ENCODE data around the gene NOL9.

The NOL9 gene

DNA sequence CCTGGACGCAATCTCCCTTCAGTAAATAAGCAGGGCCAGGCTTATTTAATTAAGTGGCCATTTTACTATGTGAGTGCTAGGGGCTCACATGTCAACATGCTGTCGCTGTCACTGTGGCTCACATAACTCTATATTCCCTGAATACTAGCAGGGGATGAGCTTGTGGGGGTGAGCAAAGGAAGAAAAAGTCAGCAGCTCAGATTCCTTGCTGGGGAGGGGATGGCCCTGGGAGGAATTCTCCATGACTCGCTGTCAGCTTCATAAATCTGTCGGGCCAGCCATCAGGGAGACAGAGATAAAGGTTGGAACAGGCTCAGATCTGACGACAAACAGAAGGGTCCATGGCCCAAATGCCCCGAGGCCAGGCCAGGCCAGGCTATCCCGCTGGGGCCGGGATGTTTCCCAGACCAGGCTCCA, 36.9 kb downstream of the NOL9 start:
- DNase-seq, result no peak

DNA sequence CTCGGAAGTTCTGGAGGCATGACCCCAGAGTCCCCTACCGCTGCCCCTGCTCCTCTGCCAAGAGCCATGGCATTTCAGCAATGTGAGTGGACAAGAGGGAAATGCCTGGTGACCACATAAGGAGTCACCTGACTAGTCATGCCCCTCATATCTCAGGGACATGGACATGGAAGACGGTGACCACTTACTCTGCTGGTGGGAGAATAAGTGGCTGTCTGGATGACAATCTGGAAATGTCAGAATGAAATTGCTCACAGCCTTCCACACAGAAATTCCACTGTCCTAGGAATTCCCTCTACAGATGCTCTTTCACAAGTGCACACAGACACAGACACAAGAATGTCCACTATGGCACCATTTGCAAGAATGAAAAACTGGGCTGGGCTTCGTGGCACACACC, 38.5 kb downstream of the NOL9 start:
- no peak for DNase-seq

- DNase-seq, result no peak
These were observed 41.0 kb downstream of the NOL9 start for GRCh38 chr1:6513320-6513801.

- DNase-seq, result no peak
These were observed 41.4 kb downstream of the NOL9 start for GRCh38 chr1:6512908-6513280.

DNA sequence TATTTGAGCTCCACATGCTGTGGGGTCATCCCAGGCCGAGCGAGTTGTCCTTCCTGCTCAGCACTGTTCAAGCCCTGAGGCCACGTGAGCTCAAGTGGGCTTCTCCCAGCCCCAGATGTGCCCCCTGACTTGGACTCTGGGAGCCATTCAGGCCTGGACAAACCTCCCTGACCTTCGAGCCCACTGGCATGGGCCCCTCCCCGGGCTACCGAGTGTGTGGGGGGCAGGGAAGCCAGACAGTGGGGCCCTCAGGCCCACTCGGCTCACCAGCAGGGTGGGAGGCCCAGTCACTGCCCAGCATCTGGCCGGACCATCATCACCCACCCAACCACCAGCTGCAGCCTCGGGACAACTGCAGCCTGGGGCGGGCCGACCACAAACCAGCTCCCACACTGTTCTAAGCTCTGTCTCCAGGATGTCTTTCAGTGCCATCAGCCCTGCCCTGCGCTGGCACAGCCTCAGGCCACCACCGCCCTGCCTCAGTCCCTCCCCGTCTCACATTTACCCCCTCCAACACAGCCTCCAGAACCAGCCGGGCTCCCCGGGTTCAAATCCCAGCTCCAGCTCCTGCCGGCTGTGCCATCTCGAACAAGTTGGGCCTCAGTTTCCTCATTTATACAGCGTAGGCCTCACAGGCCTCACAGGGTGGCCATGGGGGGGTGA, 41.9 kb downstream of the NOL9 start:
- no peak for DNase-seq

DNA sequence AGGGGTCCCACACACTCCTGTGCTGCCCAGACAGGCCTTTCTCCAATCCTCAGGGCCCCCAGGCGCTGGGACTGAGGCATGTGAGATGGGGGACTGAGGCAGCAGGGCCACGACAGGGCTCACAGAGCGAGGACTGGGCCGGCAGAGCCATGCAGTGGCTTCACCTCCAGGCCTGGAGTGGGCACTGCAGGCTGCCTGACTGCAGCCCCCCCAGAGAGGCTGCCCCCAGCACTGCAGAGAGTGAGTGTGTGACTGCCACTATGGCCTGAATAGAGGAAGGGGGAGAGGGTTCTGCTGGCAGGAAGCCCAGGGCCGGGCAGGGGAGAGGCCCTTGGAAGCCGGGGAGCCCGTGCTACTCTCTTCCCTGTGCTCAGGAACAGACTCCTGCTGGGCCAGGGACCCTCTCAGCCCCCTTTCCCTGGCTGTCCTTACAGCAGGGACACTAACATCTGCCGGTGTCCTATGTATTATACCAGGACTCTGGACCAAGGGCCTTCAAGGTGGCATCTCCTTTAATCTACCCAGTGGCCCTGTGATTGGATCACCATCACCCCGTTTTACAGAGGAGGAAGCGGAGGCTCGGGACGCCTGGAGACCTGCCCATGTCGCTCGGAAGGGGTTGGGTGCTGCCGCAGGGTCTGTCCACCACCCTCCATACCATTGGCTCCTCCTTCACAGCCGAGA, 42.6 kb downstream of the NOL9 start:
- no peak for DNase-seq

DNA sequence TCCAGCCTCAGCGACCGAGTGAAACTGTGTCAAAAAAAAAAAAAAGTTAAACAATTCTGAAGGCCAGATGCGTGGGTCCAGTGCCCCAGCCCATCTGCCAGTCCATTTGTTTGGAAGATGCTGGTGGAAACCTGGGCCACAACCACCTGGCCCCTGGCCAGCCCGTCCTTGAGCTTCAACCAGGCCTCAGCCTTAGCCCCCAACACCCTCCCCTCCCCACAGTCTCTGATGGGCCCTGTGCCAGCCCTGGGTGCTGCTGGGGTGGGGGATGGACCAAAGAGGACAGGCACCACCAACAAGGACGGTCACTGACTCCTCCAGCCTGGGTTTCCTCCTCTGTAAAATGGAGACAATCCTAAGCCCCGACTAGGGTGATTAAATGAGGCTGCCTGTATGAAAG, 43.3 kb downstream of the NOL9 start:
- DNase-seq, result no peak

- no peak for DNase-seq
These were observed 43.8 kb downstream of the NOL9 start for GRCh38 chr1:6510493-6510892.

DNA sequence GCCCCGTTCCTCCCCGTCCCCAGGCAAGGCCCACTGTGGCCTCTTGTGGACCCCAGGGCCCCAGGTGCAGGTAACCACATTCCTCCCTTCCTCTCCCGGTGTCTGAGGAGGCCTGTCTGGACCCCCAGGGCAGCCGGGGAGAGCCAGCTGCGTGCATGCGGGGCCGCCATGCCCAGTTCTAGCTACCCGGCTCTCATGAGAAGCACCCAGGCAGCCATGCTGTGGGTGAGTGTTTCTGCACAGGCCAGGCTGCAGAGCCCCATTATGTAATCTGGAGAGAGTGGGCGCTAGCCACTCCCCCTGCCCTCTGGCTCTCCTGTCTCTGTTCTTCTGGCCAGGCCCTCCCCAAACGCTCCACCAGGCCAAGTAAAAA, 44.4 kb downstream of the NOL9 start:
- no peak for DNase-seq

- no peak for DNase-seq
These were observed 44.9 kb downstream of the NOL9 start for GRCh38 chr1:6509220-6509918.

DNA sequence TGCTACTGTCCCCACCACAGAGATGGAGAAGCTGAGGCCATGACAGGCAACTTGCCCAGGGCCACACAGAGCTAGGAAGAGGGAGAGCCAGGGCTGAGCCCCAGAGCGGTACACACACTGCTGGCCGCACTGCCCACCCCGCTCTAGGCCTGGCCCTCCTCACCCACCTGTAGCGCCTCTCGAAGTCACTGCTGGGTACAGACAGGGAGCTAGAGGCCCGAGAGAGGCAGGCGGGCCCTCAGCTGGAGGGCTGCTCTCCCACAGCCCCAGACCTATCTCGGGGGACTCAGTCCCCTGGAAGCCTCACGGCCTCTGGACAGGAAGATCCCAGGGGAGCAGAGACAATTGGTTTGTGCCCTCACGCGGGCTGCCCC, 45.5 kb downstream of the NOL9 start:
- DNase-seq, result no peak

GRCh38 chr1:6508154-6508815, 46.0 kb downstream of the NOL9 start:
- no peak for DNase-seq

GRCh38 chr1:6507461-6507911, 46.8 kb downstream of the NOL9 start:
- no peak for DNase-seq

- no peak for DNase-seq
These were observed 47.3 kb downstream of the NOL9 start for GRCh38 chr1:6507037-6507428.

DNA sequence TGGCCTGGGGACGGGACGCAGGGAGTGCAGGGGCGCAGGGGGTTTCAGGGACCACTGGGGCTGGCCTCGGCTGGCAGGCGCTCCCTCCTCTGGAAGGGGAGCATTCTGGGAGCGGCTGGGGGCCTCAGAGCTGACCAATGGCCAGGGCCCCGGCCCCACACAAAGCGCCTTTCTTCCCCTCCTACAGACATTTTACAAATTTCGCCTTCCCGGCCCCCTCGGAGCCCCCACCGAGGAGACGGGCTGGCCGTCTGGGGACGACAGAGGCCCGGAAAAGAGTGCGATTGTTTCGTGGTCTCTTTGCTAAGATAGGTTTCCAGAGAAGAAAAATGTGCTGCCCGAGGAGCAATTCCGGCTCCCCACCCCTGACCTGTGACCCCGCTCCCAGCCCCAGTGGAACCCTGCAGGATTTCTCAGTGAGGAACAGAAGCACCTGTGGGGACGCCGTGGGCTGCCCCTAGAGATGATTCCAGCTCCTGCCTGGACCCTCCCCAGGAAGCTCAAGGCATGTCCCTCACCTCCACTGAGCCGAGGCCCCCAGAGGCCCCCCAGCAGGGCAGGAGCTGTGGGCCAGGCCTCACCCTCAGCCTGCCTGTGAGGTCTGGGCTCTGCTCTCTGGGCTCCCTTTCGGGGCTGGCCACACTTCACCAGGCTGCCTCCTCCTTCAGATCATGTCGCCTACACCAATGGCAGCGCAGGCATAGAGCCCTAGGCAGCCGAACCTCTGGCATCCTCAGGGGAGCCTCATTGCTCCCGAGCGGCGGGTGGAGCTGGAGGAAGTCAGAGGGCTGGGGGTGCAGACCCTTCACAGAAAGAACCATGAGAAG, 47.9 kb downstream of the NOL9 start:
- DNase-seq, result no peak

- DNase-seq, result no peak
These were observed 48.7 kb downstream of the NOL9 start for GRCh38 chr1:6505367-6506209.

- no peak for DNase-seq
These were observed 49.4 kb downstream of the NOL9 start for GRCh38 chr1:6504887-6505286.

DNA sequence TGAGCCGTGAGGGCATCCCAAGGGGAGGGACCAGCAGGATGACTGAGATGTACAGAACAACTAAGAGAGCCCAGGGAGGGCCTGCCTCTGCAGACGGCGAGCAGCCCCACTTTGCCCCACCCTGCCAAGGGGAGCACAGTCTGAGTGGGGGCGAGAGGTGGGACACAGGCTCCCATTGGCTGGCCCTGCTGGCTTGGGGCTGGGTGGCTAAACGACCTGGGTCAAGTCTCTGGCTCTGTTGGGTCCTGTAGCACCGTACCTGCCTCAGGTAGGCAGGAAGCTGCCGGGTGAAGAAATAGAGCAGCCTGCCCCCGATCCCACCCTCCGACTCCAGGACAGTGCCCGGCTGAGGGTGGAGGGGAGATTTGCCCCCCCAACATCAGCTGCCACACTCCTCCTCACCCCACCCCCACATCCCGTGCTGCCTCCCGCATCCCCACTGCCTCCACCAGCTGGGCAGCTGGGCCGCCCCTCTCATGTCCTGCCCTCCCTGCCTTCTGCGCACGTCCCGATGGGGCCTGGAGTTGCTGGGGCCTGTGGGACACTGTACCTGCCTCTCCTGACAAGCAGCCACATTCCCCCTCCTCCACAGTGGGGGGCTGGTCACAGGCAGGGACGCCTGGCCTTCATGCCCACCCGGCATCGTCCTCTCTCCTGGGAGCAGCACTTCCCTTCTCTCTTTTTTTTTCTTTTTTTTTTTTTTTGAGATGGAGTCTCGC, 50.3 kb downstream of the NOL9 start:
- DNase-seq, result no peak

DNA sequence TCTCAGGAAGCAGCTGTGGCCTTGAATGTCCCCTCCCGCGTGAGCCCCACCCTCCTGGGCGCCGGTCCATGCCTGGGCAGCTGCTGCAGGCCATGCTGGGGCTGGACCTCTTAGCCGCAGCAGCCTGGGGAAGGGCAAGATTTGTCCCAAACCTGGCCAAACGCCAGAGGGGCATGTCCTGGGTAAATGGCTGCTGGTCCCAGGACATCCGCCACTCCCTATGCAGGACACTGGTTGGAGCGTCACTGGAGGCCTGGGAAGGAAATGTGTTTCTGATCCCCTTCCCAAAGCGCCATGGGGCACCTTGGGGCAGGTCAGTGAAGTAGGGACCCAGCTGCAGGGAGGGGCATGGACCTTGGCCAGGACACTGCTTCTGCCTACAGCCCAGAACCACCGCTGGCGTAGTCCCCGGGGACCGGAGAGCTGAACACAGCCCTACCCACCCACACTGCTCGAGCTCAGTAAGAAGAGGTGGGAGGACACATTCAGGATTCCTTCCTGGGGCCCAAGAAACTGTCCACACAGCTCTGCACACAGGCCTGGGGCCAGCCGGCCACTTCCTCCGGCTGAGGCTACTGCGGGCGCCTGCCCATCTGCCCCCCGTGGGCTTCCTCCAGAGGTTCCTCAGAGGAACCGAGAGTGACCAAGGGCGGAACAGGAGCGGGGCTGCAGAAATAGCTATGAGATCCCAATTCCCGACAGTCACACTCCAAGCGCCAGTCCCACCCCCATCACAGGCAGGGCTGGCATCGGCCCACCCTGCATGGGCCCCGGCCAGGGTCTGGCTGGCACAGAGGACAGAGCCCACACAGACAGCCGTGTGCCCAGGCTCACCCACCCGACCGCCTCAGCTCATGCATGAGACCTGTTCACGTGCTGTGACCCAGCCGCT, 52.1 kb downstream of the NOL9 start:
- DNase-seq, result no peak

- DNase-seq, result no peak
These were observed 53.0 kb downstream of the NOL9 start for GRCh38 chr1:6501279-6501813.
